ENCODE measurements around the gene LRP1B.

LRP1B gene

GRCh38 chr2:141967980-141968379, 162.8 kb downstream of the LRP1B start:
- no peak for DNase-seq (ENCODE audit: low spot score in 2 of 2)
- no peak overlapping the region for H3K4me3 Mint-ChIP-seq
- H3K36me3 Mint-ChIP-seq, result no peaks in the 10 kb centered on the region
- H3K27ac Mint-ChIP-seq, result no peak overlapping the region
- H3K9me3 Mint-ChIP-seq, result peaks cover 10% of the 10 kb centered on the region
- ATAC-seq, result no peak
- no peaks in the 10 kb centered on the region for H3K4me1 Mint-ChIP-seq

- no peak overlapping the region for H3K27ac Mint-ChIP-seq
- H3K4me3 Mint-ChIP-seq, result no peak overlapping the region
- ATAC-seq, result no peak
- H3K4me1 Mint-ChIP-seq, result no peaks in the 10 kb centered on the region
- no peak for DNase-seq (ENCODE audit: low spot score in 2 of 2)
- no peaks in the 10 kb centered on the region for H3K36me3 Mint-ChIP-seq
- peaks cover 10% of the 10 kb centered on the region for H3K9me3 Mint-ChIP-seq
These were observed 163.3 kb downstream of the LRP1B start for GRCh38 chr2:141967503-141967902.

DNA sequence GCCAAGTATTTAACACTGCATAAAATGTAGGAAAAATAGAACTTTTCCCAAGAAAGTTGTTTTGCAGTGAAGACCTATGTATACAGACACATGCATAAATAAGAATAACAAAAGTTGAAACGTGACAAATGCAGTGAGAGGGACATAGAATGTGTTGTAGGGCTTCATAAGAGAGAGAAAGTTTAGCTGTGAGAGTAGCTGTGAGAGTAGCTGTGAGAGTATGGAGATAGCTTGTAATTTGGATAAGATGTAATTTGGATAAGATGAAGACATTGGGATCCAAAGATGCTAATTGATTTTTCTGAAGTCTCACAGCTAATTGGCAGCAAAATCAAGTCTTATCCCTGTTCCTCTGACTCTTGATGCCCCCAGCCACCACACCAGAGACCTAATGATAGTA, 170.9 kb downstream of the LRP1B start:
- no peaks in the 10 kb centered on the region for H3K4me1 Mint-ChIP-seq
- H3K4me3 Mint-ChIP-seq, result no peak overlapping the region
- DNase-seq (ENCODE audit: low spot score in 2 of 2) (no peak), ATAC-seq (no peak)
- no peaks in the 10 kb centered on the region for H3K36me3 Mint-ChIP-seq
- peaks cover 3% of the 10 kb centered on the region for H3K9me3 Mint-ChIP-seq
- H3K27ac Mint-ChIP-seq, result no peak overlapping the region

- Mint-ChIP-seq H3K9me3 (peaks cover 7% of the 10 kb centered on the region), H3K4me3 (no peak overlapping the region), H3K36me3 (no peaks in the 10 kb centered on the region), H3K27ac (no peak overlapping the region), H3K4me1 (no peaks in the 10 kb centered on the region)
- ATAC-seq (no peak), DNase-seq (ENCODE audit: low spot score in 2 of 2) (no peak)
These were observed 171.8 kb downstream of the LRP1B start for GRCh38 chr2:141959016-141959415.

DNA sequence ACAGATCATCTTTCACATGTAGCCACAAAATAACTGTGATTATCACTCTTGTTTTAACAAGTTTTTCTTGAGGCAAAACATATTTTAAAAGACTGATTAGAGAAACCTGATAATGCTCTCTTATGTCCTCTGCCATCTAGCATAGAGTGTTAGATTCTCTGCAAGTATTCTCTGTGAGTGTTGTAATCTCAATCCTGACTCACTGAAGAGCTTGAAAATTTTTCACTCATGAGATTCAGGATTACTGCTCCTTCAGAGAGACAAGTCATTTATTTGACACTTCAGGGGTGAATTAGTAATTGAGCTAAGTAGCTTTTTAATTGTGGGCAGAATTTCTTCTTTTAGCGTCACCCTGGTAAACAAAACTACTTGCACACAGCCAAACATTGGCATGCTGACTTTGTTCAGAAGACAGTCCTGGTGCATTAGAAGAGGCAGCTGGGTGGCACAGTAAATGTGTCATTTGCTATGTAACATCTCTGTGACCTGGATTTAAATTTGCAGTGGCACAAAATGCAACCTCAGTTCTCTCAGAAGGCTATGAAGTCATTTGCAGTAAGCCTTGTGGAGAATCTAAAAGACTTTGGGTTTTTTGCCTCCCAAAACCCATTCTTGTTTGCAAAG, 172.9 kb downstream of the LRP1B start:
- H3K4me3 Mint-ChIP-seq, result no peak overlapping the region
- no peak for ATAC-seq
- H3K36me3 Mint-ChIP-seq, result no peaks in the 10 kb centered on the region
- H3K4me1 Mint-ChIP-seq, result no peaks in the 10 kb centered on the region
- no peak overlapping the region for H3K27ac Mint-ChIP-seq
- DNase-seq (ENCODE audit: low spot score in 2 of 2), result no peak
- peaks cover 10% of the 10 kb centered on the region for H3K9me3 Mint-ChIP-seq

DNA sequence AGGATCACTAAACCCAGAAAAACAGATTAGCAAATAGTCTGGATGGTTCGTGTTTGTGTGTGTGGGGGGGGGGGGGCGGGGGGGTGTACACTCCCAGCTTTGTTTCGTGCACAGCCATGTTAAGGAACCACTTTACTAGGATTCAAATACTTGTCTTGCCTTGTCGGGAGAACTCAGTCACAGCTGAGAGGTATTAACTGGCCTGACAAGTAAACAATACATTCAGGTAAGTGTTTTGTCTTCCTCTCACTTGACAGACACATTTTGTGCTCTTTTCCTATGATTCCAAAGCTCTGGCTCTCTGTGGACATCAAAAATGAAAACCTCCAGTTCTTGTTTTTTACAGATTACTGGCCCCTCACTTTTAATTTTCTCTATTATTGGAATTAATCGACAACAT, 173.5 kb downstream of the LRP1B start:
- Mint-ChIP-seq H3K4me1 (no peaks in the 10 kb centered on the region), H3K36me3 (no peaks in the 10 kb centered on the region), H3K27ac (no peak overlapping the region), H3K9me3 (peaks cover 13% of the 10 kb centered on the region), H3K4me3 (no peak overlapping the region)
- ATAC-seq, result no peak
- no peak for DNase-seq (ENCODE audit: low spot score in 2 of 2)

DNA sequence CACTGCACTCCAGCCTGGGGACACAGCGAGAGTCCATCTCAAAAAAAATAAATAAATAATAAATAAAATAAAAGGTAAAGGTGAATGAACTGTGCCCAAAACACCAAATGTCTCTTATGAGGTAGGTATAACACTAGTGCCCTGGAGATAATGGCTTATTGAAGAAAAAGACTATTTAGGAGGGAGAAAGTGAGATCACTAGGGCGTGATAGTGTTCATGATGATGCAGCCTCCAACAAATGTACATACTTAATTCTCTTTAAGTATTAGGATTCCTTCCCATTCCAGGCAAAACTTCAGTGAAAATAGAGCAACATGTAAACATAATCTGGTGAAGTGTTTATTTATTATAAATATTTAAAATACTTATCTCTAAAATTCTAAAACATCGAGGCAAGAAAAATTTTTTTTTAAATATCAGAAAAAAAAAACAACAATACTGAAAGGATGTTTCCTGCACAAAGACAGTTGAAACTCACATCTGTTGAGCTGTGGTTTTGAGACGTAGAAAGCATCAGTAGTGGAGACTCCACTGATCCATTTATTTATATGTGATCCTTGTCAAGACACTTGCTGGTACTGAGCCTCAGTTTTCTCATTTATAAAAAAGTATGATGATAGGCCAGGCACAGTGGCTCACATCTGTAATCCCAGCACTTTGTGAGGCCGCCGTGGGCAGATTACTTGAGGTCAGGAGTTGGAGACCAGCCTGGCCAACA, 183.3 kb downstream of the LRP1B start:
- H3K36me3 Mint-ChIP-seq, result no peaks in the 10 kb centered on the region
- peaks cover 17% of the 10 kb centered on the region for H3K9me3 Mint-ChIP-seq
- ATAC-seq (no peak), DNase-seq (ENCODE audit: low spot score in 2 of 2) (no peak)
- H3K4me1 Mint-ChIP-seq, result no peaks in the 10 kb centered on the region
- H3K4me3 Mint-ChIP-seq, result no peak overlapping the region
- H3K27ac Mint-ChIP-seq, result no peak overlapping the region

DNA sequence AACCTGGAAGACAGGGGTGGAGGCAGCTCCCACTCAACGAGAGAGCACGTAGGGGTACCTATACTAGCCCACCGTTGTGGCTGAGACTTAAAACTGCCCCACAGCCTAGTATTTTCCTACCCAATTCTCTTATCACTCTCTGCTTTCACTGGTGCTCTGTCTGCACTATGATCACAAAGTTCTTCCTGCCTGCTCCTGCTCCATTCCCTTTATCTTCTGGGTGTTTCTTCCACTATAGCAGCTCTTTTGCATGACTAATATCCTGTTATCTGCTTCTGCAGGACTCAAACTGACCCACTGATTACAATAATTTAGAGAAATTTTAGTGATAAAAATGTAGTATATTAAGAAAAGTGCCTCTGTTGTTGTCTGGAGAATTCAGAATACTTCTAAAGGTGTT, 184.8 kb downstream of the LRP1B start:
- Mint-ChIP-seq H3K27ac (no peak overlapping the region), H3K4me3 (no peak overlapping the region), H3K4me1 (no peaks in the 10 kb centered on the region), H3K9me3 (peaks cover 19% of the 10 kb centered on the region), H3K36me3 (no peaks in the 10 kb centered on the region)
- no peak for DNase-seq (ENCODE audit: low spot score in 2 of 2)
- ATAC-seq, result no peak

DNA sequence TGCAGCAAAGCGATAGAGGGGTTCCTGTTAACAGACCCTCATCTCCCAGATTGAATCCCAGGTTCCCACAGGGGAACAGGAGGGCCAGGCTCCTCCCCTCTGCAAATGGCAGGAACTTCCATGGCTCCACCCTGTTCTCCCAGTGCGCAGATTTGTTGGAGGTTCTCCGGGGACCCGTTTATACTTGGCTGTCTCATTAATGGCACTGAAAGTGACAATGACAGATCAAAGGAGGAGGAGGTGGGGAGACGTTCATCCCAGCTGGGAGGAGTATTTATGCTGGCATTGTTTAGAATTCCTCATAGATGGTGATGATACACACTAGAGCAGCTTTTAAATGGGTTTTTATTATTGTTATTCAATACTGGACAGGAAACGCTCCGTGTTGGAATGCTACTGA, 186.9 kb downstream of the LRP1B start:
- ATAC-seq (no peak), DNase-seq (ENCODE audit: low spot score in 2 of 2) (no peak)
- no peaks in the 10 kb centered on the region for H3K36me3 Mint-ChIP-seq
- H3K4me1 Mint-ChIP-seq, result no peaks in the 10 kb centered on the region
- peaks cover 19% of the 10 kb centered on the region for H3K9me3 Mint-ChIP-seq
- H3K4me3 Mint-ChIP-seq, result no peak overlapping the region
- no peak overlapping the region for H3K27ac Mint-ChIP-seq

- H3K4me3 Mint-ChIP-seq, result no peak overlapping the region
- H3K9me3 Mint-ChIP-seq, result peaks cover 21% of the 10 kb centered on the region
- H3K36me3 Mint-ChIP-seq, result no peaks in the 10 kb centered on the region
- no peak for ATAC-seq
- no peaks in the 10 kb centered on the region for H3K4me1 Mint-ChIP-seq
- no peak overlapping the region for H3K27ac Mint-ChIP-seq
- no peak for DNase-seq (ENCODE audit: low spot score in 2 of 2)
These were observed 188.6 kb downstream of the LRP1B start for GRCh38 chr2:141942006-141942789.

- H3K9me3 Mint-ChIP-seq, result peaks cover 15% of the 10 kb centered on the region
- DNase-seq (ENCODE audit: low spot score in 2 of 2), result no peak
- no peaks in the 10 kb centered on the region for H3K4me1 Mint-ChIP-seq
- no peaks in the 10 kb centered on the region for H3K36me3 Mint-ChIP-seq
- no peak for ATAC-seq
- H3K27ac Mint-ChIP-seq, result no peak overlapping the region
- no peak overlapping the region for H3K4me3 Mint-ChIP-seq
These were observed 189.6 kb downstream of the LRP1B start for GRCh38 chr2:141941210-141941714.

DNA sequence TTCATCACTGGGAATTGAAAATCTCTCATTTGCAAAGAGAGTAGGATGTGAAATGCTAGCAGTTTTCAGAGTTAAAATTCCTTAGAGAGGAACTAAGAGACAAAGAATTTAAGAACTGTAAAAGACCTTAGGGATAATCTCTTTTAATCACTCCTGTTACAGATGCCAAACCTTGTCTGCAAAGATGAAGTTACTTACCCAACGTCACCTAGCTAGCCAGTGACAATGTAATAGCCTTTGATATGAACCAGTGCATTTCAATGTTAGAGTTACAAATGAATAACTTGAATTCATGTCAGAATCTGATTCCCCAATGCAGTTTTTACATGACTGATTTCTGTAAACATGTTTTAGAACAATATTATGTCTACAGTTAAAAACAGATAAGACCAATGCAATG, 190.1 kb downstream of the LRP1B start:
- H3K27ac Mint-ChIP-seq, result no peak overlapping the region
- no peaks in the 10 kb centered on the region for H3K4me1 Mint-ChIP-seq
- H3K9me3 Mint-ChIP-seq, result peaks cover 12% of the 10 kb centered on the region
- DNase-seq (ENCODE audit: low spot score in 2 of 2), result no peak
- no peak overlapping the region for H3K4me3 Mint-ChIP-seq
- no peaks in the 10 kb centered on the region for H3K36me3 Mint-ChIP-seq
- ATAC-seq, result no peak

DNA sequence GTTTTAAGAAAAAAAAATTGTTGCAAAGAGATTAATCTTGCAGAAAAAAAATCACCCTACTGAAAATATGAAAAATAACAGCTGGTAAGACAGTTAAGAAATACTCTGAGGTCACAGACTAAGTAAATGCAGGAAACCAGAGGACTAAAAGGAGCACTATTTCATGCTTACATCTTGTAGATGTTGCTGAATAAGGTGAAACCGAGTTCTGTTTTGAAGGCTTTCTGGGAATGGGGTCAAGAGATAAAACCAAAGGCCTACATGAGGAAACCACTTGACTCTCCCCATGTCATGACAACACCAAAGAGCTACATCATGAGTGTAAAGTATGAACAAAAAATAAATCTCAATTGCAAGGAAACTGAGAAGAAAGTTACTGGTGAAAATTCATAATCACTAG, 197.6 kb downstream of the LRP1B start:
- Mint-ChIP-seq H3K27ac (no peak overlapping the region), H3K4me3 (no peak overlapping the region), H3K36me3 (no peaks in the 10 kb centered on the region), H3K4me1 (no peaks in the 10 kb centered on the region), H3K9me3 (peaks cover 10% of the 10 kb centered on the region)
- DNase-seq (ENCODE audit: low spot score in 2 of 2) (no peak), ATAC-seq (no peak)

- H3K27ac Mint-ChIP-seq, result no peak overlapping the region
- H3K4me1 Mint-ChIP-seq, result no peaks in the 10 kb centered on the region
- ATAC-seq, result no peak
These were observed 198.6 kb downstream of the LRP1B start for GRCh38 chr2:141932261-141932660.

DNA sequence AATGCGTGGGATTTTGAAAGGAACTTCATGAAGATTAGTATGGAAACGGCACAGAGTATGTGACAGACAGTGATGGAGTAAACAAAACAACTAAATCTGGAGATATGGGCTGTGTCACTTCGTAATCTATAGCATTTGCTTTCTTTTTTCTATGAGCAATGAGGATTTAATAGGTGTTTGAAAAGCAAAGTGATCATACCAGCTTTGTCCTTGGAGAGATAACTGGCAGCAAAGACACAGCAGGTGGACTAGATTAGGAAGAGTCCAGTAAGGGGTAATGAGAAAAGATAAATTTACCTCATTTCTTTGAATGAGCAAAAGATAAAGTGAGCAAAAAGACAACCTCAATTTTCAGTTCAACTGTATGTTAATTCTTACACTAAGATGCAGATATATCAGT, 199.0 kb downstream of the LRP1B start:
- no peak for ATAC-seq
- H3K9me3 Mint-ChIP-seq, result peaks cover 13% of the 10 kb centered on the region
- H3K4me1 Mint-ChIP-seq, result no peaks in the 10 kb centered on the region
- DNase-seq (ENCODE audit: low spot score in 2 of 2), result no peak
- H3K36me3 Mint-ChIP-seq, result no peaks in the 10 kb centered on the region
- H3K27ac Mint-ChIP-seq, result no peak overlapping the region
- no peak overlapping the region for H3K4me3 Mint-ChIP-seq

More at GRCh38 chr2:141932261-141932660, 198.6 kb downstream of the LRP1B start:
- no peak for DNase-seq (ENCODE audit: low spot score in 2 of 2)
- Mint-ChIP-seq H3K4me3 (no peak overlapping the region), H3K36me3 (no peaks in the 10 kb centered on the region), H3K9me3 (peaks cover 13% of the 10 kb centered on the region)

- Mint-ChIP-seq H3K9me3 (peaks cover 13% of the 10 kb centered on the region), H3K27ac (no peak overlapping the region)
These were observed 200.0 kb downstream of the LRP1B start for GRCh38 chr2:141930803-141931202.

More at GRCh38 chr2:141930803-141931202, 200.0 kb downstream of the LRP1B start:
- ATAC-seq (no peak), DNase-seq (ENCODE audit: low spot score in 2 of 2) (no peak)
- Mint-ChIP-seq H3K4me1 (no peaks in the 10 kb centered on the region), H3K4me3 (no peak overlapping the region), H3K36me3 (no peaks in the 10 kb centered on the region)

All from stimulated activated effector memory CD8-positive, alpha-beta T cell treated with anti-CD3 and anti-CD28 coated beads, Interleukin-12 subunit alpha, Interleukin-12 subunit beta, amount 100 ng/mL, for 72 hours (primary cell).